HepG2 (cell line): ENCODE measurements around the gene IQSEC1. TPM values are rescaled to one million over a fixed set of nuclear protein-coding genes. Genes with fewer than 3 reads are reported as not detected.

Source experiments
- ATAC-seq: fragments of 200-7000 bp; cut with Tn5 transposase; 3 replicates; pipeline ENCODE4 v1.9.1; 2020; ENCODE audit warnings: mild to moderate bottlenecking, moderate library complexity
- BruUV-seq: library from RNA; stranded (reverse); fragments of 400-500 nt; replicated peaks from 2 replicates; lab custom pipeline; 2021; lab: Mats Ljungman, UMichigan
- CTCF ChIA-PET: fragments of 300-600 bp; formaldehyde crosslinking; extraction: SDS; loops from one replicate; lab custom pipeline; 2021; ENCODE audit warnings: low total read pairs, inconsistent platforms, low intra/inter-chr PET ratio; lab: Yijun Ruan, JAX
- POLR2A ChIA-PET: fragments of 350-600 bp; sonication (Branson Sonifier 250); formaldehyde crosslinking; loops from one replicate; lab custom pipeline; 2020; ENCODE audit warnings: antibody characterized with exemption, inconsistent platforms; lab: Yijun Ruan, JAX
- DNase-seq: peaks from one replicate; pipeline ENCODE4 v3.0.0-alpha.2; 2015; ENCODE audit warnings: low spot score
- FAIRE-seq: peaks from 3 replicates; lab custom pipeline; 2011; peaks lifted over from hg19 to GRCh38; lab: Jason Lieb, UNC
- H2AFZ ChIP-seq: one replicate; pipeline ENCODE4 v1.6.1; 2011; ENCODE audit warnings: low read length, inconsistent platforms
- H3K27ac ChIP-seq: fragments of 300-600 bp; 3 replicates; pipeline ENCODE4 v1.8.0; 2011; ENCODE audit warnings: mixed run types, mild to moderate bottlenecking, mixed read lengths, low read length, inconsistent platforms; ENCODE audit not compliant: insufficient read depth; ENCODE audit errors: extremely low read length
- H3K27me3 ChIP-seq, 2 experiments: fragments of 200-600 bp in 1 of 2; 2 replicates in 1 of 2; 3 replicates in 1 of 2; pipeline versions ENCODE4 v1.6.0 to v1.8.0; 2011; ENCODE audit warnings: low read length in 2 of 2, mild to moderate bottlenecking in 2 of 2, moderate library complexity in 2 of 2, inconsistent platforms in 1 of 2; ENCODE audit not compliant: insufficient read depth in 2 of 2, control insufficient read depth in 1 of 2
- H3K36me3 ChIP-seq, 2 experiments: fragments of 200-600 bp in 1 of 2; replicated peaks in 1 of 2; 2 replicates in 1 of 2; 3 replicates in 1 of 2; pipeline versions ENCODE4 v1.5.1 to v1.8.0; 2011; ENCODE audit warnings: low read length in 2 of 2, inconsistent platforms in 1 of 2; ENCODE audit not compliant: insufficient read depth in 2 of 2, control insufficient read depth in 1 of 2
- H3K4me1 ChIP-seq: 2 replicates; pipeline ENCODE4 v1.5.1; 2012; ENCODE audit warnings: low read length, inconsistent platforms; ENCODE audit not compliant: insufficient read depth
- H3K4me2 ChIP-seq: 2 replicates; pipeline ENCODE4 v1.6.0; 2011; ENCODE audit warnings: low read depth, low read length, inconsistent platforms
- H3K4me3 ChIP-seq, 3 experiments: fragments of 200-600 bp in 1 of 3; sonication (generic), shearing (Covaris generic) in 1 of 3; replicated peaks in 1 of 3; 2 replicates each; pipeline ENCODE4 v1.5.1; 2011 to 2016; ENCODE audit warnings: low read length in 3 of 3, inconsistent platforms in 2 of 3, low read depth in 2 of 3, mild to moderate bottlenecking in 2 of 3, control low read depth in 1 of 3, mixed read lengths in 1 of 3; ENCODE audit not compliant: insufficient read depth in 1 of 3
- H3K79me2 ChIP-seq: one replicate; pipeline ENCODE4 v1.6.1; 2011; ENCODE audit warnings: low read length, inconsistent platforms; ENCODE audit not compliant: insufficient read depth
- H3K9ac ChIP-seq: 2 replicates; pipeline ENCODE4 v1.6.0; 2011; ENCODE audit warnings: mild to moderate bottlenecking, low read depth, low read length, inconsistent platforms; ENCODE audit not compliant: insufficient read depth
- H3K9me3 ChIP-seq: 2 replicates; pipeline ENCODE4 v1.5.1; 2012; ENCODE audit warnings: mild to moderate bottlenecking, low read length
- H4K20me1 ChIP-seq: 2 replicates; pipeline ENCODE4 v1.6.0; 2011; ENCODE audit warnings: inconsistent platforms, mild to moderate bottlenecking, low read length, moderate library complexity; ENCODE audit not compliant: insufficient read depth
- BRD4 ChIP-seq: sonication (generic); formaldehyde crosslinking; IDR thresholded peaks from 2 replicates; pipeline ENCODE4 v1.4.0; 2020; ENCODE audit warnings: missing genetic modification reagents
- CTCF ChIP-seq: sonication (generic); formaldehyde crosslinking; IDR thresholded peaks from 2 replicates; pipeline ENCODE4 v1.5.0; 2020; ENCODE audit warnings: mild to moderate bottlenecking, missing genetic modification reagents, moderate library complexity
- HOXD1 ChIP-seq: sonication (generic); formaldehyde crosslinking; IDR thresholded peaks from 2 replicates; pipeline ENCODE4 v1.5.0; 2020; ENCODE audit warnings: missing genetic modification reagents
- KLF6 ChIP-seq: IDR thresholded peaks from 2 replicates; pipeline ENCODE4 v1.8.0; 2016; ENCODE audit warnings: missing biosample characterization, missing genetic modification reagents
- MTERF4 ChIP-seq: sonication (generic); formaldehyde crosslinking; IDR thresholded peaks from 2 replicates; pipeline ENCODE4 v1.8.0; 2023; ENCODE audit warnings: mild to moderate bottlenecking, missing genetic modification reagents
- RORA ChIP-seq: sonication (generic); formaldehyde crosslinking; IDR thresholded peaks from 2 replicates; pipeline ENCODE4 v1.5.0; 2020; ENCODE audit warnings: mild to moderate bottlenecking, missing genetic modification reagents, moderate library complexity
- SMAD1 ChIP-seq: sonication (generic); formaldehyde crosslinking; IDR thresholded peaks from 2 replicates; pipeline ENCODE4 v1.4.0; 2020; ENCODE audit warnings: missing genetic modification reagents, low read depth, mild to moderate bottlenecking, borderline replicate concordance
- ZBTB33 ChIP-seq: sonication (generic); formaldehyde crosslinking; IDR thresholded peaks from 2 replicates; pipeline ENCODE4 v1.4.0; 2020; ENCODE audit warnings: missing genetic modification reagents
- ZC3H4 ChIP-seq: sonication (generic); formaldehyde crosslinking; IDR thresholded peaks from 2 replicates; pipeline ENCODE4 v1.4.0; 2020; ENCODE audit warnings: missing genetic modification reagents, borderline replicate concordance
- ZNF260 ChIP-seq: sonication (generic); formaldehyde crosslinking; IDR thresholded peaks from 2 replicates; pipeline ENCODE4 v1.4.0; 2020; ENCODE audit warnings: missing genetic modification reagents, low read depth, mild to moderate bottlenecking, borderline replicate concordance
- ZNF333 ChIP-seq: sonication (generic); formaldehyde crosslinking; IDR thresholded peaks from 2 replicates; pipeline ENCODE4 v1.4.0; 2020; ENCODE audit warnings: mild to moderate bottlenecking, missing genetic modification reagents, borderline replicate concordance
- ZNF563 ChIP-seq: sonication (generic); formaldehyde crosslinking; IDR thresholded peaks from 2 replicates; pipeline ENCODE4 v1.8.0; 2022; ENCODE audit warnings: mild to moderate bottlenecking, moderate library complexity, missing genetic modification reagents
- ZNF572 ChIP-seq: sonication (generic); formaldehyde crosslinking; IDR thresholded peaks from 2 replicates; pipeline ENCODE4 v1.5.1; 2020; ENCODE audit warnings: mild to moderate bottlenecking, missing genetic modification reagents
- ZNF792 ChIP-seq: IDR thresholded peaks from 2 replicates; pipeline ENCODE4 v1.6.1; 2016
- WGBS: methylation state at CpG from one replicate; pipeline ENCODE4 v1.1.6; 2017; ENCODE audit warnings: low lambda C conversion rate; 5-methylcytosine and 5-hydroxymethylcytosine counted together
- in situ Hi-C: cut with HindIII; loops from 2 replicates; pipeline ENCODE4 v1.10.0; 2017; ENCODE audit warnings: low pct_unique_long_range_greater_than_20kb; ENCODE audit not compliant: extremely low pct_ligation_motif_present
- intact Hi-C: fragments of 100-400 bp; cut with micrococcal nuclease; formaldehyde crosslinking; loops from one replicate; pipeline ENCODE4 v1.10.0; 2022; ENCODE audit not compliant: unreplicated experiment
- polyA plus RNA-seq, 8 experiments: library from polyadenylated mRNA; depleted of rRNA in 3 of 8; stranded (reverse) in 7 of 8; unstranded in 1 of 8; fragments of >200 nt; fragmentation: Illumina TruSeq in 4 of 8; extraction: Trizol in 4 of 8; gene quantifications; 2 replicates each; pipeline versions ENCODE4 v1.2.1 to v1.2.3, GENCODE V29; 2011 to 2016; ENCODE audit warnings: low read depth in 4 of 8, missing spikeins in 1 of 8, mixed read lengths in 1 of 8; ENCODE audit not compliant: insufficient read depth in 1 of 8
- total RNA-seq, 5 experiments: library from RNA; depleted of rRNA; stranded (reverse); fragments of >200 nt; fragmentation: Illumina TruSeq; extraction: Trizol; gene quantifications; 2 replicates each; pipeline ENCODE4 v1.2.3, GENCODE V29; 2016; ENCODE audit warnings: low read depth in 1 of 5

The IQSEC1 gene
- total and polyA plus RNA-seq, 2 of the 13 experiments (the other 11 are each of a cell fraction or from before 2014, with no cell fraction given): 17.4 to 20.2 TPM

- H3K79me2 ChIP-seq: no peaks in the 10 kb centered on the region
- WGBS: 97% methylated on average over 5 of the region's 5 CpGs
- H3K4me1 ChIP-seq: peaks cover 19% of the 10 kb centered on the region
- H4K20me1 ChIP-seq: peaks cover 6% of the 10 kb centered on the region; the same call in 1 of the 2 replicates
- H3K27me3 ChIP-seq: no peaks in the 10 kb centered on the region
- H2AFZ ChIP-seq: no peak overlapping the region
- TF ChIP-seq ZNF260 (CRISPR knock-in tag) (no peak), SMAD1 (no peak), ZNF792 (CRISPR knock-in tag) (no peak), ZBTB33 (peak; percentile 96), MTERF4 (no peak), ZC3H4 (CRISPR knock-in tag) (no peak), ZNF333 (CRISPR knock-in tag) (peak; percentile 68; the same call in 1 of the 2 replicates), RORA (CRISPR knock-in tag) (no peak), BRD4 (CRISPR knock-in tag) (no peak), ZNF563 (CRISPR knock-in tag) (no peak), ZNF572 (CRISPR knock-in tag) (no peak), KLF6 (no peak), CTCF (CRISPR knock-in tag) (peak; percentile 45), HOXD1 (no peak)
- TF ChIP-seq, all 625 proteins: peak for 3
- ATAC-seq (peak; percentile 54), DNase-seq (no peak), FAIRE-seq (no peak)
- no peak overlapping the region for H3K4me2 ChIP-seq
- BruUV-seq: no TSS peak
- H3K9ac ChIP-seq: no peak overlapping the region
- ChIA-PET CTCF (no interaction called here), POLR2A (interaction anchor here (1.8 kb wide), 1 partner anchor 84 kb away, joined by 5 read pairs; no protein-coding TSS in a partner anchor)
- H3K36me3 ChIP-seq: 0 out of 5 replicates have a peak, but pooled peaks cover 0 to 1% of the 10 kb centered on the region in 2 experiments
- in situ Hi-C loops (no loop called here), intact Hi-C loops (no loop called here)
- H3K4me3 ChIP-seq: no peak overlapping the region
- H3K9me3 ChIP-seq: no peaks in the 10 kb centered on the region
- no peak overlapping the region for H3K27ac ChIP-seq
Measured at GRCh38 chr3:13105896-13106250, 32.6 kb upstream of the IQSEC1 start.
